A673 (cell line): Measurements from ENCODE around the gene KRTAP17-1.

Experiments used
- EZH2 ChIP-seq: fragments of 200-600 bp; sonication (generic); IDR thresholded peaks from 2 replicates; pipeline ENCODE4 v1.6.1; 2017; ENCODE audit warnings: borderline replicate concordance, low read depth, mild to moderate bottlenecking, mixed read lengths, antibody characterized with exemption, low read length; ENCODE audit not compliant: poor library complexity, severe bottlenecking
- TF ChIP-seq, protein P1 (sequence below): fragments of 300-800, 200-600 bp; sonication (generic); conservative IDR thresholded peaks from 2 replicates; pipeline ENCODE4 v1.5.1; 2017; ENCODE audit warnings: low read depth, mild to moderate bottlenecking, antibody characterized with exemption, low read length, moderate library complexity, mixed read lengths

DNA sequence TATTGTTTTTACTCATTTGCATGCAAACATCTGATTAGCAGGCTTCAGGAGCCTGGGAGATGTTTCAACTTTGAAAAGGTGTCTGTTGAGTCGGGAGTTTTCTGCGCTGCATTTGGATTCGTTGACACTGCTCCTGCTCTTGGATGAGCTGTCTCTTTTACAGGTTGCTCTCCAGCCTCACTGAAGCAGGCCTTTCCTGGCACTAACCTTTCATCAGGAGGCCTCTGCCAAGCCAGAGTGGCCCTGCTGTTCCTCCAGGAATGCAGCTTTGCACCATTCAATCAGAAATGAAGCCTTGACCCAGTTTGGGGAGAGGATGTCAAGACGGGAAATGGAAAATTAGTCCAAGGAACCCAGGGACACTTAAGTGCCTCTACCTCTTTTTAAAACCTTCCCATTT lies 12.5 kb downstream of the KRTAP17-1 start:
- TF ChIP-seq, protein P1, sequence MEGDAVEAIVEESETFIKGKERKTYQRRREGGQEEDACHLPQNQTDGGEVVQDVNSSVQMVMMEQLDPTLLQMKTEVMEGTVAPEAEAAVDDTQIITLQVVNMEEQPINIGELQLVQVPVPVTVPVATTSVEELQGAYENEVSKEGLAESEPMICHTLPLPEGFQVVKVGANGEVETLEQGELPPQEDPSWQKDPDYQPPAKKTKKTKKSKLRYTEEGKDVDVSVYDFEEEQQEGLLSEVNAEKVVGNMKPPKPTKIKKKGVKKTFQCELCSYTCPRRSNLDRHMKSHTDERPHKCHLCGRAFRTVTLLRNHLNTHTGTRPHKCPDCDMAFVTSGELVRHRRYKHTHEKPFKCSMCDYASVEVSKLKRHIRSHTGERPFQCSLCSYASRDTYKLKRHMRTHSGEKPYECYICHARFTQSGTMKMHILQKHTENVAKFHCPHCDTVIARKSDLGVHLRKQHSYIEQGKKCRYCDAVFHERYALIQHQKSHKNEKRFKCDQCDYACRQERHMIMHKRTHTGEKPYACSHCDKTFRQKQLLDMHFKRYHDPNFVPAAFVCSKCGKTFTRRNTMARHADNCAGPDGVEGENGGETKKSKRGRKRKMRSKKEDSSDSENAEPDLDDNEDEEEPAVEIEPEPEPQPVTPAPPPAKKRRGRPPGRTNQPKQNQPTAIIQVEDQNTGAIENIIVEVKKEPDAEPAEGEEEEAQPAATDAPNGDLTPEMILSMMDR = no peak
- no peak for TF ChIP-seq EZH2
